A673 (cell line): Measurements from ENCODE around the gene COL19A1.

Experiments
- EZH2 ChIP-seq: fragments of 200-600 bp; sonication (generic); IDR thresholded peaks from 2 replicates; pipeline ENCODE4 v1.6.1; 2017; ENCODE audit warnings: borderline replicate concordance, low read depth, mild to moderate bottlenecking, mixed read lengths, antibody characterized with exemption, low read length; ENCODE audit not compliant: poor library complexity, severe bottlenecking
- TF ChIP-seq, protein P1 (sequence below): fragments of 300-800, 200-600 bp; sonication (generic); conservative IDR thresholded peaks from 2 replicates; pipeline ENCODE4 v1.5.1; 2017; ENCODE audit warnings: low read depth, mild to moderate bottlenecking, antibody characterized with exemption, low read length, moderate library complexity, mixed read lengths

DNA sequence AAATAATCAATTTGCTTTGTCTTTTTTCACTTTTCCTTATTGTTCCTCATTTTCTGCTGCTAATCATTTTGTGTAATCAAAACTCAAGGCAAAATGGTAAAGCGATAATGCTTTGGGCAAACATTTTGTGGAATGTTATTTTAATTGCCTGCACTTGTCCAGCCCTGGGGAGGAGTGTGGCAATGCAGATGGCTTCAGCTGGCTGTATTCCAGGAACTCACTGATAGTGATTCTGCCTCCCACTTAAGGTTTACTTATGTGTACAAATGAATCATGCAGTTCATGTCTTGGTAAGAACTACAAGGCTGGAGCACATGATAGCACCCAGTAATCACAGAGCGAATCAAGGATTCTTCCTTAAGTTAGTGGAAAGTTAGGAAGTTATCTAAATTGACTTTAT, 107.8 kb downstream of the COL19A1 start:
- TF ChIP-seq, protein P1, sequence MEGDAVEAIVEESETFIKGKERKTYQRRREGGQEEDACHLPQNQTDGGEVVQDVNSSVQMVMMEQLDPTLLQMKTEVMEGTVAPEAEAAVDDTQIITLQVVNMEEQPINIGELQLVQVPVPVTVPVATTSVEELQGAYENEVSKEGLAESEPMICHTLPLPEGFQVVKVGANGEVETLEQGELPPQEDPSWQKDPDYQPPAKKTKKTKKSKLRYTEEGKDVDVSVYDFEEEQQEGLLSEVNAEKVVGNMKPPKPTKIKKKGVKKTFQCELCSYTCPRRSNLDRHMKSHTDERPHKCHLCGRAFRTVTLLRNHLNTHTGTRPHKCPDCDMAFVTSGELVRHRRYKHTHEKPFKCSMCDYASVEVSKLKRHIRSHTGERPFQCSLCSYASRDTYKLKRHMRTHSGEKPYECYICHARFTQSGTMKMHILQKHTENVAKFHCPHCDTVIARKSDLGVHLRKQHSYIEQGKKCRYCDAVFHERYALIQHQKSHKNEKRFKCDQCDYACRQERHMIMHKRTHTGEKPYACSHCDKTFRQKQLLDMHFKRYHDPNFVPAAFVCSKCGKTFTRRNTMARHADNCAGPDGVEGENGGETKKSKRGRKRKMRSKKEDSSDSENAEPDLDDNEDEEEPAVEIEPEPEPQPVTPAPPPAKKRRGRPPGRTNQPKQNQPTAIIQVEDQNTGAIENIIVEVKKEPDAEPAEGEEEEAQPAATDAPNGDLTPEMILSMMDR: no peak
- TF ChIP-seq EZH2: no peak
